ENCODE measurements around the gene CCDC39. TPM values are rescaled to one million over a fixed set of nuclear protein-coding genes. Genes with fewer than 3 reads are reported as not detected.
A peak's percentile ranks its signal among the peaks of the same experiment; 100 is the strongest.

CCDC39 gene
- total RNA-seq: not detected
- long read RNA-seq, partial matches to known transcripts: 0 of 1 reads
- long read RNA-seq, other reads (novel, unspliced or antisense): 1 of 1 reads

DNA sequence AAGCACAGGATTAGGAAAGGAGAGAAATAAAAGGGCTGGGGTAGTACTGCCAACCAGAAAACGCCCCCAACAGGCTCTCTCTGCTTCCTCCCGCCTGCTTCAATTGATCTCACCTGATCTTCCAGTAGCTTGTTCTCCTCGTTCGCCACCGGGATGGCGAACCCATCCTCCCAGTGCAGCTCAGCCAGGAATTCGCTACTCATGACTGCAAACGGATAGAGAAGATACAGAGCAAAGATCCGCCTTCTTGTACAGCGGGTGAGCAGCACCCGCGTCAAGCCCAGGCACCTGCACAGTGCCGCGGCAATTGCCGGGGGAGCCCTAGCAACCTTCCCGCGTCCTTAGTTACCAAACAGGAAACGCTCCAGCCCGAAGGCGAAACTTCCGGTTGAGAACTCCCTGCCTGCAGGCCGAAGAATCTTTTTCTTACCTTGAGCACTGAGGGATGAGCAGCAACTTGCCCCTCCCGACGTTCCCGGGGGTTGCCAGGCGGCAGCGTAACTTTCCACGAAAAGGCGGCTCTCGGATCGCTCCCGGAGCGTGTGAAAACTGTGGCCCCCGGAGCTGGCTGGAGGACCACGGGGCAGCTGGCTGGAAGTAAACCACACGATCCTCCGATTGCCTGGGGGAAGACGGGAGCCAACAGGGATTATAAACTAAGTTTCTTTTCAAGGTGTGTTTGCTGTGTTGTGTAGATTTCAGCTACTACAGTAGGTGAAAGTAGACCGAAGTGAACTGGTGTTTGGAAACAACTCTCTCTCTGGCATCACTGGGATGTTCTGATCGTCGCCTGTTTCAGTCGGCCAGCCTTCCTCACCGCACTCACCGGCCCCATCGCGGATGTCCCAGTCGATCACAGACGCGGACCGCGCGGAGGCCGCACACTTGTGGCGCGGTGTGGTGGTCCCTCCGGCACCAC, at the start of gene CCDC39:
Gene CCDC39 (minus strand): TSS at position 312 of the 919 bp plus-strand sequence. CDS start 109 bp downstream, at position 203.
- ATAC-seq (peak; percentile 91 to 98), DNase-seq (peak; percentile 58)
- intact Hi-C loops (cut with DNase I): no loop called here

DNA sequence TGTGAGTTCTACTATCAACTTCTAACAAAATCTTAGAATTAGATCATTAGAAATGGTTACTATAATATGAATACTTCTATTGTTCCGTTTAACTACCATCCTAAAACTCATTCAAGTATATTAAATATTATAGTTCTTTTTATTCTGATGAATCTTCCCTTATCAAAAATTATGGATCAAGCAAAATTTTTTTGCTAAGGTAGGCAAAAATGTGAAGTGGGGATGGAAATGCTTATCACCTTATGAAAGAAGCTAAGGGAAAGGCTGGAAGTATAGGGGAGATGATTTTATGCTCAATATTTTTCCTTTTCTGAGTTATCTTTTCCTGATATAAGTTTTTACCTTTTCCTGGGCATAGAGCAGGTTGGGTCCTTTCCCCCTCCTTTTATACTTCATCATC, 40.7 kb upstream of the CCDC39 start:
- intact Hi-C loops (cut with DNase I): no loop called here
- DNase-seq (no peak), ATAC-seq (no peak)

DNA sequence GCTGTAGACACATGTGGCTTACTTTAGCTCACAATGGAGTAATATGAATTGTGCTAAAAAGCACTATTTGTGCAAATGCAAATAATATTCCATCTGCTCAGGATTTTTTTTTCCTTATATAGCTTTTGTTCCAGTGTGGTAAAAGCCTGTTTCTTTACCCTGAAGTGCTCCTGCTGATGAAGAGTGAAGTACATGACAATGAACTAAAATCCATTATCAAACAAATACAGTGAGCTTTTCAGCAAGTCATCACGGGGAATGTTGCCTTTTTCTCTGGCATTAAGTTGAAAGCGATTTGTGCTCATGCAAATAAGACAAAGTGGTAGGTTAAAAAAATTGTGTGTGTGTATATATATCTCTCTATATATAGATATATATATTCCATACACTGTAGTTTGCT, 28.6 kb upstream of the CCDC39 start:
- DNase-seq: no peak
- intact Hi-C loops (cut with DNase I): no loop called here
- ATAC-seq: no peak

DNA sequence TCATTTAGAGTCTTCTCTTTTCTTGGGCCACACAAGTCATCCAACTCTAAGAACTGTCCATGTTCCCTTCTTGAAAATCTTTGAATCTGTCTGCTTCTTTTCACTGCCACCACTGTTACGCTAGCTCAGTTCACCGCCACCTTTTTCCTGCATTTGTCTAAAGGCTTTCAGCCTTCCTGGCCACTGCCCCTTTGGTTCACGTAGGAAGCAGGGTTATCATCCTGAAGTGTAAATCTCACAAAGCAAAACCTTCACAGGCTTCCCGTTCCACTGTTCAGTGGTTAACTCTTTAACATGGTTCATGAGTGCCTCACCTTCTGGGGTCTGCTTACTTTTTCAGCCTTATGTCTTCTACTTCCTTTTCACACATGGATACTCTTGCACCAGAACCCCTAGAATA, 26.3 kb upstream of the CCDC39 start:
- intact Hi-C loops (cut with DNase I): no loop called here
- no peak for ATAC-seq
- DNase-seq: no peak

DNA sequence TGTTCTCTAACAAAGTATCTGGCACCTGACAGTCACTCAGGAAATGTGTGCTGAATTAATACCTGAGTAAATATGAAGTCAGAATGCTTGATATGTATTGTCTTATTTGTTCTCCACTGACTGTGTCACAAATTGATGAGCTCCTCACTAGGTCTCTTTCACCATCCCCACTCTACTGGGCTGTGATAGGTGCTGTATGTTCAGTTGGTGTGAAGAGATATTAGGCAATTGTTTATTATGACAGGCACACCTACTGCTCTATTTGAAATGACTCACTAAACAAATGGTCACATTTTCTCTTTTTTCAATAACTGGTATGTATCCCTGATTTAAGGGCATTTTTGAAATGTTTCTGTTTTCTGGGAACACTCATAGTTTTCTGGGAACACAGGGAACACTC, 25.2 kb upstream of the CCDC39 start:
- ATAC-seq (no peak), DNase-seq (no peak)
- intact Hi-C loops (cut with DNase I): no loop called here

DNA sequence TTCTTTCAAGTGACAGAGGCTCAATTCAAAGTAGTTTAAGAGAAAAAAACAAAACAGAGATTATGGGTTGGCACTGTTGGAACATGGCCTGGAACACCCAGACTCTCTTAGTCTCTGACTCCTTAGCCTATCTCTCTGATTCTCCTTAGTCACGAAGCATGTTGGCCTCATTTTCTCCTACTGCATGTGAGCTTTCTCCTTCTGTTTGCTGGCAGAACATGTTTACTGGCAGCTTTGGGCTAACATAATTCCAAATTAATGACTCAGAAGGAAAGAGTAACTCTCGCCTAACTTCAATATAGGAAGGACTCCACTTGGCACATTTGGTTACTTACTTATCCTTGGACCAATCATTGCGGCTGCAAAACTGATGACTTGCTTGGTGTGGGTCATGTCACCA, 21.7 kb upstream of the CCDC39 start:
- intact Hi-C loops (cut with DNase I): no loop called here
- DNase-seq (no peak), ATAC-seq (peak; percentile 47 to 89)

DNA sequence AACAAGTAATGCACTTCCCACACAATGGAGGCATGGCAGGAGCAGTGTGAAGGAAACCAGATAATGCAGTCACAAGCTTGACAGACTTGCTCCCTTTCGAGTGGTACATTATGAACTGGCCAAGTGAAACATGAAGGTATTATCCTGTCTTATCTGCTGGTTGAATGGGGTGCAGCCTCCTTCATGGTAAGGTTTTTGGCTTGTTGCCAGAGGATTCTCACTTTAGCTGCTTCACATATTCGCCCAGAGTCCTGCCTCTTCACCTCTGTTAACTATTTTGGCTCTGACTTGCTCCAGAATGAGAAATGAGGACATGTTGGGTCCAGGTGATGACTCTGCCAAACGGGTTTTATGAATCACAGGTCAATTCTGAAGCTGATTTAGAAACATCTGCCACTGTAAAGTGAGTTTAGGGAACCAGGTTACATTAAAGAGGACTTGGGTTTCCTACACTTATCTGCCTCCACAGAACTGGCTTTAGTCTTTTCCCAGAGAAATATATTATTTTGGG, 19.5 kb upstream of the CCDC39 start:
- intact Hi-C loops (cut with DNase I): no loop called here
- DNase-seq: no peak
- no peak for ATAC-seq

DNA sequence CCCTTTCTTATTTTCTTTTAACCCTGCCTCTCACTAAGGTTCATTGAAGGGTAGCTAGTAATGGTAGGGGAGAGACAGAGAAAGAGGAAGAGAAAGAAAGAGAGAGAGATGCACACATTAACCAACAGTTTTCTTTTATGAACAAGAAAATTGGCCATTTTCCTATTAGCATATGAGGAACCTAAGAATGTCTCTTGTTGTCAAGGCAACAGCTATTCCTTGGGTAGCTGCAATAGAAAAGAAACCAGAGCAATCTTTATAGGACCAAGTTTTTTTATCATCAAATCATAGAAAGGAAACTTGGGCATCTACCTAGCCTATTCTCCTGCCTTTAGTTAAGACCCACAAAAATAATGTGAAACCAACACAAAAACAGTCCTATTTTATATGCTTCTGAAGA, 15.0 kb upstream of the CCDC39 start:
- ATAC-seq (no peak), DNase-seq (no peak)
- intact Hi-C loops (cut with DNase I): no loop called here

DNA sequence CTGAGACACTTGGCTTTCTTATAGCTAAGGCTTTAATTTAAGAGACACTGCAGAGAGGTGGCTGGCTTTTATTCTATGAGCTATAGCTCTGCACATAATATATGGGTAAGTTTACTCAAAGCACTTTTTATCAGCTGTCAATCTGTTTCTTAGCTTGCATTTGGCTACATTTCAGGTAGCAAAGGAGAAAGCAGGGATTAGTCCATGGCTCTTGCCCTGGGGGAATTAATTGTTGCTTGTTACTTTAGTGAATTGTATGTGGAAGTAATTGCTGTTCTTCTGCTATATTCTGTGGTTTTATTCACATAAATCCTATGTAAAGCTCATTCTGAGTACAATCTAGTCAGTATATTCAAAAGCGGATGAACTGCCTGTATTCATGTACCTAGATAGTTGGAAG, 14.4 kb upstream of the CCDC39 start:
- no peak for DNase-seq
- intact Hi-C loops (cut with DNase I): no loop called here
- ATAC-seq: no peak

DNA sequence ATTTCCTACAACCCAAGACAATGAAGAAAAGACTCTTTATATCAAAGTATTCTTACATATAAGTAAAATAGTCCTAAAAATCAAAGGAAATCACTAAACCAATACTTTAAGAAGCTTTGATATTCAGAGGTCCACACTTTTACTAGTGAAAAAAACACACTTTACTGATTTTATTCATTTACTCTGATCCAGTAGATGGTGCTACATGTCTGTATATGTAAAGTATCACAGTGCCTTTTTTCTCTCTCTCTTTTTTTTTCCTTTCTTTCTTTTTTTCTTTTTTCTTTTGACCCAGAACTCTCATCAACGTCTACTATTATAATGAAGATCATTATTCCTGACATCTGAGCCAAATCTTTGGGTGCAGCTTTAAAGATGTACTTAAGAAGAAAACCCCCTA, 10.8 kb upstream of the CCDC39 start:
- ATAC-seq (no peak), DNase-seq (no peak)
- intact Hi-C loops (cut with DNase I): no loop called here

DNA sequence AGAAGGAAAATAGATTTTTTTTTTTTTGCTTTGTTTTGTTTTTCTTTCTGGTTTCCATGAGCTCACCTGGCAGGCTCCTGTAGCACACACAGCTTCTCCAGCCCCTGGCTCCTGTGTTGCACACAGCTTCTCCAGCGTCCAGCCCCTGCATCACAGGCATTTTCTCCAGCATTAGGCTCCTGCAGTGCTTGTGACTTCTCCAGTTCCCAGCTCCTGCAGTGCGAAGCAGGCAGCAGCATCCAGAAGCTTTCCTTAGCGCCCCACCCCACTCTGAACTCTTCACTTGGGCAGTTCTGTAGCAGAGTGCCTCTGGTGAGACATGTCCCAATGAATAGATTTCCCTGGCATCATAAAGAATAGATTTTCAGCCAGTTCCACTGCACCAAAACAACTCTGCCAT, 5.5 kb upstream of the CCDC39 start:
- DNase-seq (no peak), ATAC-seq (no peak)
- intact Hi-C loops (cut with DNase I): no loop called here

DNA sequence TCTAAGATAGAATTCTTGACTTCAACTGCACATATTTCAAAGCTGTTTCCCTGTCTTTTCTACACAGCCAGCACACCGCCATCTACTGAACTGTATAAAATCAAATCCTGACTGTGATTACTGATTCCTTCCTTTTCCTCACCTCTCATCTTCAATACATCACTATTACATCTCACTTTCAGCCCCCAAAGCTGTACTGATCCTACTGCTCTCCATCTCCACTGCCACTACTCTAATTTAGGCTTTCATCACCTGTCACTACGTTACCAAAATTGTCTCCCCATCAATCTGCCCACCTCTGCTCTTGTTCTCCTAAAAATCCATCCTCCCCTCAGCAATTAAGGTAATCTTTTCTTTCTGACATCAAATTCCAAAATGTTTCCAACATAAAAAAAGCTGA, 4.5 kb upstream of the CCDC39 start:
- no peak for DNase-seq
- intact Hi-C loops (cut with DNase I): no loop called here
- ATAC-seq: no peak

DNA sequence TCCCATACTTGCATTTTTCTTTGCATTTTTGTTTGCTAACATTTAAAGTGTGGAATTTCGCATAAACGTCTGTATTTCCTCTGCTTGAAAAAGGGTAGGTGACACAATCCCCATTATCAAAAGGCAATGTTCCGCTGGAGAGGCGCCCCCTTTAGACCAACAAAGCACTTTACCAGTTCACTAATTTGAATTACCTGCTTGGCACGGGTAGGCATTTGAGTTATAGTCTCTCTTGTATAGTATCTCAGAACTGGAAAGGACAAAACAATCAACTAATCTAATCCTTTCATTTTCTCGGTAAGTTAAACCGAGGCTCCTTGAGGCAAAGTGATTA, 775 bp upstream of the CCDC39 start:
- intact Hi-C loops (cut with DNase I): no loop called here
- DNase-seq (no peak), ATAC-seq (peak; percentile 30 to 65)

DNA sequence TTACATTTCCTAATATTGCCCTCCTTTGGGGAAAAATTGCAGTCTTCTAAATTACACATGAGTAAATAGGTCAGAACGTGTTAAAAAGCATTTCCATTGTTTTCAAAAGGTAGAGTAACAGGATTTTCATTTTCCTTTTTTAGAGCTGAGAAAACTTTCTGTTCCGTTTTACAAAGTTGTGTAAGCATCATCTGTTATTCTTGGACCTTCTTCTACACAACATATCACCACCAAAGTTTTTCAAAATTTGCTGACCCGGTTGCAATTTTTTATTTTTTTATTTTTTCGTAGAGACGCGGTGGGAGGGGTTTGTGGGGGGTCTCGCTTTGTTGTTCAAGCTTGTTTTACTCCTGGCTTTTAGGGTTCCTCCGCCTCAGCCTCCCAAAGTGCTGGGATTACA, 1.1 kb downstream of the CCDC39 start:
- DNase-seq (no peak), ATAC-seq (no peak)
- intact Hi-C loops (cut with DNase I): no loop called here

DNA sequence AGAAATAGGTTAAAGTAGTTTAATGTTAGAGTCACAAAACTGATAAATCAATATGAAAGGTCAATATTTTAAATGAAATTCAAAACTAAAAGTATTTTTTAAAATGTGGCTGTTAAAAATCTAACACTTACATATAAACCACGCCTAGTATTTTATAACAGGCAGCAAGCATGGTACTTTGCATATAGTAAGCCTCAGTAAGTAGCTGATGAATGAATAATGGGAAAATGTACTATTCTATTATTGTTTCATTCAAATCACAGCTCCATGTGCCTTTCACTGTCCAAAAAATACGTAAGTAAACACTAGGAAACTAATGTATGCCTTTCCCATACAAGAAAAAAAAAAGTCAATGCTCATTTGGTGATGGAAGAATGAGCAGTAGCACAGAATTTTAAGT, 17.8 kb downstream of the CCDC39 start:
- no peak for ATAC-seq
- intact Hi-C loops (cut with DNase I): no loop called here
- DNase-seq: no peak

DNA sequence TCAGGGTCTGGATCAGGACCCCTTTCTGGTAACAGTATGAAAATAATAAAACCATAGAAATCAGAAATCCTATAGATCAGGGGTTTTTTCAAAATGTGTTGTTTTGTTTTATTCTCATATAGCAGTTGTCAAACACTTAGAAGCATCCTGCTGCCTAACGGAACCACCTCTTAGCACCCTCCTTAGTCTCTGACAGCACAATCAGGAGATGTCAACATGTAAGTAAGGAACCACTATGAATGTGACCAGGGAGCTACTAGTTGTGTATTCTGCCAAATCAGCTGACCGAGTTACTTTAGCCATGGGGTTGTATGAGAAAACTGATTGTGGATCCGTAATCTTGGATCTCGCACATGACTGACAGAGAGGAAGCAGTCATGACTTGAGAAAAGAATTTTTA, 22.2 kb downstream of the CCDC39 start:
- ATAC-seq (no peak), DNase-seq (no peak)
- intact Hi-C loops (cut with DNase I): no loop called here

DNA sequence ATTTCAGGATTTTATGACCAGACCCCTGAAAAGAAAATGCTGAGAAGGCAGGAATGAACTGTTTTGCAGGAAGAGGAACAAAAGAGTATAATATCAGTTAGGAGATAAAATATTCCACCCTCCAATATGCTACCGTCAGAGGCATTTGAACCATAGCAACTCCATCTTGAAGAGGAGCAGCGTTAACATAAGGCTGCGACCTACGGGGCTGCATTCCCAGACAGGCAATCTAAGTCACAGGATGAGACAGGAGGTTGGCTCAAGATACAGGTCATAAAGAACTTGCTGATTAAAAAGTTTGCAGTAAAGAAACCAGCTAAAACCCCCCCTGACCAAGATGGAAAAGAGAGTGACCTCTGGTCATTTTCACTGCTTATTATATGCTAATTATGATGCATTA, 22.9 kb downstream of the CCDC39 start:
- intact Hi-C loops (cut with DNase I): no loop called here
- DNase-seq (no peak), ATAC-seq (no peak)

DNA sequence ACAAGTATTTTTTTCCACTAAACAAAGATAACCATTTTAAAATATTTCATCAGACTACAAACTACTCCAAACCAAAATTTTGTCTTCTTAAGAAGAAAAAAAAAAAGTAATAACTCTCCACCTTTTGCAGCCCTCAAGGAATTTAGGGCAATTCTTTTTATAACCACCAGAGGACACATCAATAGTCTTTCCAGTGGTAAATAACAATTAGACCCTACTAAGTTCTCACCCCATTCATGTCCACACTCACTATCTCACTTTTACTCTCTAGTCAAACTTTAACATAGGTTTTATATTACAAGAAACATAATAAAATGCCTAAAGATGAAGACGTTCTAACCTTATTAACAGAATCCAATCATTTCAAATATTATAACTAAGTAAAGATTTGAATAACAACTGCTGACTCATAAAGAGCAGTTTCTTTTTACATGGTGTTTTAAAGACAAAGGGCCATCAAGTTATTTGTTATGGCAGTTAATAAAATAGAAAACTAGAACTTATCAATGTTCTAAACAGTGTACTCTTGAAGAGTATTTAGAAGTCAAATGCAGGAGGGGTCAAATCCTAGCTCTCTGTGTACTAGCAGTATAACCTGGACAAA, 33.0 kb downstream of the CCDC39 start:
- intact Hi-C loops (cut with DNase I): no loop called here
- ATAC-seq (no peak), DNase-seq (no peak)

DNA sequence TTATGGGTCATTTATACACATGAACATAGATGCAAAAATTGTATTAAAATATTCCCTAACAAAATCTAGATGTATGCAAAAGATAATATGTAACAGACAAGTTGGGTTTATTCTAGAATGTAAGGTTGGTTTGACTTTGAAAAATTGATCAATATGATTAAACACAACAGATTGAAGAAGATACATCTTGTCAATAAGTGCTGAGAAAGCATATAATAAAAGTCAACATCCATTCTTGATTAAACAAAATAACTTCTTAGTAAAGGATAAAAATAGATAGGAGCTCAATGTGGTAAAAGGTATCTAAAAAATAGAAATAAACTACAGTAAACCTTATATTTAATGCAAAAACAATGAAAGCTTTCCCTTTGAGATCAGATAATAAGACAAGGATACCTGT, 38.3 kb downstream of the CCDC39 start:
- intact Hi-C loops (cut with DNase I): no loop called here
- ATAC-seq (no peak), DNase-seq (no peak)

DNA sequence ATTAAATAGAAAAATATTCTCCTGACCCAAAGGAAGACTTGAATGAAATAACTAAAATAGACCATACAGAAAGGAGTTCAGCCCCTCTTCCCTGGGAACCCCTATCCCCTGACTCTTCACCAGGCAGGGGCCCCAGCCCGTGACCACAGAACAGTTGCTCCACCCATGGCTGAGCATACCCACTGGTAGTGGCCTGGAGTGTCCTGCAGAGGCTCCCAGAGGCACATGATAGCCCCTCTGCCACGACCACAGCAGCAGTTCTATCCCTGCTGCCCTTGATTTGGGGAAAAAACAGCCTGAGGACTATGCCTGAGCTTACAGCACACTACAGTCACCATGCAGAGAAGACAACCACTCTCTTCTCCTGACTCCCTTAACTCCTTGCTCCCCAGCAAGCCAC, 45.6 kb downstream of the CCDC39 start:
- intact Hi-C loops (cut with DNase I): no loop called here
- ATAC-seq (no peak), DNase-seq (no peak)

DNA sequence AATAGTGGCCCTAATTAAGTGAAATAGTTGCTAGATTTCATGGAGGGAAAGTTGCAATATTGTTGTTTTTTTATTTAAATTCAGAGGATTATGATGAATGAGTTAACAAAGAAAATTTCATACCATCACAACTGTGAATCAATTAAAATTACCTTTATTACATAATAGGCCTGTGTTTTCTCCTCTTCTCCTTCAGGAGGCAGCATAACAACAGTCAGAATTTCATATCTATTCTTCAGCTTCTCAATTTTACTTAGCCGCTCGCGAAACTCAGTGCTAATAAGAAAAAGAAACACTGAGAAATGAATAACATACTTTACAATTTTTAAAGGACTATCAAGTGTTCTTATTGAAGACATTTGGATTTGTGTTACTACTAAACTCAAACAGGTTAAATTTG, 48.0 kb downstream of the CCDC39 start:
- intact Hi-C loops (cut with DNase I): no loop called here
- ATAC-seq (no peak), DNase-seq (no peak)

Data from left cardiac atrium (tissue), 4 donors.